GM10266 (cell line): ENCODE data around the gene MTARC1.

Experiments
- DNase-seq: peaks from one replicate; pipeline ENCODE4 v3.0.0; 2012; ENCODE audit errors: extremely low spot score
- CTCF ChIP-seq: IDR thresholded peaks from 2 replicates; pipeline ENCODE4 v1.5.1; 2012; ENCODE audit warnings: mild to moderate bottlenecking, low read depth; ENCODE audit not compliant: control insufficient read depth, insufficient read depth; ENCODE audit errors: missing control alignments

Gene MTARC1

GRCh38 chr1:220757441-220757840 is 29.3 kb upstream of the MTARC1 start:
- no peak for TF ChIP-seq CTCF
- no peak for DNase-seq

GRCh38 chr1:220759147-220759546 is 27.6 kb upstream of the MTARC1 start:
- TF ChIP-seq CTCF, result no peak
- no peak for DNase-seq

- TF ChIP-seq CTCF, result no peak
- DNase-seq, result no peak
Observed at GRCh38 chr1:220761688-220762427, 24.9 kb upstream of the MTARC1 start.

GRCh38 chr1:220764757-220765156 is 22.0 kb upstream of the MTARC1 start:
- no peak for TF ChIP-seq CTCF
- no peak for DNase-seq

GRCh38 chr1:220767312-220768125 is 19.2 kb upstream of the MTARC1 start:
- no peak for DNase-seq
- no peak for TF ChIP-seq CTCF

- TF ChIP-seq CTCF, result no peak
- DNase-seq, result no peak
Observed at GRCh38 chr1:220768126-220768601, 18.5 kb upstream of the MTARC1 start.

GRCh38 chr1:220769205-220769604 is 17.5 kb upstream of the MTARC1 start:
- no peak for DNase-seq
- no peak for TF ChIP-seq CTCF
